CD4-positive, alpha-beta T cell (primary cell): ENCODE measurements around the gene MAL. TPM values are rescaled to one million over a fixed set of nuclear protein-coding genes. Genes with fewer than 3 reads are reported as not detected.

Experiments
- ATAC-seq: fragments of 200-7000 bp; cut with Tn5 transposase; one replicate; pipeline ENCODE4 v1.10.0; 2022; ENCODE audit warnings: mild to moderate bottlenecking; ENCODE audit not compliant: poor library complexity
- CTCF ChIA-PET: fragments of 350-600 bp; sonication (Branson Sonifier 250); formaldehyde crosslinking; loops from one replicate; lab custom pipeline; 2021; ENCODE audit warnings: antibody characterized with exemption, inconsistent platforms; lab: Charles Lee
- POLR2A ChIA-PET: fragments of 350-600 bp; sonication (Branson Sonifier 250); formaldehyde crosslinking; loops from one replicate; lab custom pipeline; 2021; ENCODE audit warnings: antibody characterized with exemption, inconsistent platforms; lab: Charles Lee
- DNase-seq, 14 experiments: peaks; one replicate each; pipeline ENCODE4 v3.0.0-alpha.2; 2013 to 2020; ENCODE audit warnings: mixed read lengths in 2 of 14
- H3K27ac ChIP-seq, 2 donors: one replicate each; pipeline versions ENCODE4 v1.5.1 to v1.7.0; 2013; ENCODE audit warnings: low read length in 2 of 2, low read depth in 1 of 2, mild to moderate bottlenecking in 1 of 2
- H3K27me3 ChIP-seq, 2 experiments: 1 replicate in 1 of 2; 2 replicates in 1 of 2; pipeline versions ENCODE4 v1.6.1 to v1.7.0; 2013; ENCODE audit warnings: low read length in 2 of 2, control low read depth in 1 of 2, mild to moderate bottlenecking in 1 of 2, moderate library complexity in 1 of 2; ENCODE audit not compliant: insufficient read depth in 2 of 2, control insufficient read depth in 1 of 2
- H3K36me3 ChIP-seq: one replicate; pipeline ENCODE4 v1.6.1; 2013; ENCODE audit warnings: low read length, control low read depth; ENCODE audit not compliant: insufficient read depth
- H3K4me1 ChIP-seq: one replicate; pipeline ENCODE4 v1.6.1; 2013; ENCODE audit warnings: low read length, control low read depth; ENCODE audit not compliant: insufficient read depth
- H3K4me3 ChIP-seq: one replicate; pipeline ENCODE4 v1.5.1; 2013; ENCODE audit warnings: mild to moderate bottlenecking, low read length, moderate library complexity
- H3K9me3 ChIP-seq, 2 experiments: 1 replicate in 1 of 2; 2 replicates in 1 of 2; pipeline versions ENCODE4 v1.6.1 to v1.7.0; 2013; ENCODE audit warnings: low read length in 2 of 2, mild to moderate bottlenecking in 2 of 2, control low read depth in 1 of 2, moderate library complexity in 1 of 2; ENCODE audit not compliant: control insufficient read depth in 1 of 2, insufficient read depth in 1 of 2
- H3K27ac Mint-ChIP-seq: one replicate; pipeline ENCODE4 v1.8.0; 2020; ENCODE audit warnings: mixed read lengths
- H3K27me3 Mint-ChIP-seq: one replicate; pipeline ENCODE4 v1.8.0; 2021; ENCODE audit warnings: mixed read lengths
- H3K36me3 Mint-ChIP-seq: one replicate; pipeline ENCODE4 v1.8.0; 2021; ENCODE audit warnings: low read depth, mixed read lengths
- H3K4me1 Mint-ChIP-seq: one replicate; pipeline ENCODE4 v1.8.0; 2021; ENCODE audit warnings: low read depth, mixed read lengths
- H3K4me3 Mint-ChIP-seq: one replicate; pipeline ENCODE4 v1.8.0; 2020; ENCODE audit warnings: mild to moderate bottlenecking, mixed read lengths
- H3K9me3 Mint-ChIP-seq: one replicate; pipeline ENCODE4 v1.8.0; 2020; ENCODE audit warnings: mixed read lengths
- intact Hi-C, 2 experiments: fragments of 100-400 bp; cut with DNase I in 1 of 2; cut with micrococcal nuclease in 1 of 2; formaldehyde crosslinking; loops; one replicate each; pipeline versions ENCODE4 v1.15.1 to v1.9.0; 2023 to 2025; cut with DNase I, micrococcal nuclease
- total RNA-seq, 174 experiments: library from RNA in 2 of 174; stranded (reverse) in 2 of 174; gene quantifications; one replicate each; pipeline ENCODE4 v1.2.3 and lab custom pipeline; 2021 to 2026
- TF ChIP-seq, protein P1 (sequence below): fragments of 200-600 bp; IDR thresholded peaks from one replicate; pipeline ENCODE4 v1.8.0; 2022; ENCODE audit warnings: antibody characterized with exemption, mild to moderate bottlenecking

Gene MAL
- total RNA-seq, 2 experiments from 2014 or later: 101 to 102 TPM

DNA sequence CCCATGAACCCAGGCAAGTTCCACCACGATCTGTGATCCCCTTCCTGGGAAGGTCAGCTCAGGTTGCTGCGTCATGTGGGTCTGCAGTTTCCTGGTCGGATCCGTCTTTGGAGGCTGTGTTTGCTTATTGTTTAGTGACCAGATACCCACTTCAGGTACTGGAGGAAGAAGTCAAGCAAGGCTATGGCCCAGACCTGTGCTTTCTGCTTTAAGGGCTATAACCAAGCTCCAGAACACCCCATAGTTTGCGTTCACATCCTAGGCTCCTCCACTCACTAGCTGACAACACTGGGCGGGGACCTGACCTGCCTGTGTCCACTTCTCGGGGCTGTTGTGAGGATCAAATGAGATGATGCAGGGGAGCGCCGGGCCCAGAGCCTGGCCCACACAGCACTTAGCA lies 44.0 kb downstream of the MAL start:
- H3K36me3 ChIP-seq: no peaks in the 10 kb centered on the region
- no peak overlapping the region for H3K27ac ChIP-seq
- Mint-ChIP-seq H3K27ac (no peak overlapping the region), H3K4me3 (no peak overlapping the region), H3K4me1 (peaks cover 31% of the 10 kb centered on the region), H3K27me3 (no peaks in the 10 kb centered on the region), H3K9me3 (no peaks in the 10 kb centered on the region), H3K36me3 (no peaks in the 10 kb centered on the region)
- no peak for DNase-seq
- CTCF ChIA-PET: no interaction called here
- intact Hi-C loops: no loop called here
- no peak overlapping the region for H3K4me3 ChIP-seq
- TF ChIP-seq, protein P1, sequence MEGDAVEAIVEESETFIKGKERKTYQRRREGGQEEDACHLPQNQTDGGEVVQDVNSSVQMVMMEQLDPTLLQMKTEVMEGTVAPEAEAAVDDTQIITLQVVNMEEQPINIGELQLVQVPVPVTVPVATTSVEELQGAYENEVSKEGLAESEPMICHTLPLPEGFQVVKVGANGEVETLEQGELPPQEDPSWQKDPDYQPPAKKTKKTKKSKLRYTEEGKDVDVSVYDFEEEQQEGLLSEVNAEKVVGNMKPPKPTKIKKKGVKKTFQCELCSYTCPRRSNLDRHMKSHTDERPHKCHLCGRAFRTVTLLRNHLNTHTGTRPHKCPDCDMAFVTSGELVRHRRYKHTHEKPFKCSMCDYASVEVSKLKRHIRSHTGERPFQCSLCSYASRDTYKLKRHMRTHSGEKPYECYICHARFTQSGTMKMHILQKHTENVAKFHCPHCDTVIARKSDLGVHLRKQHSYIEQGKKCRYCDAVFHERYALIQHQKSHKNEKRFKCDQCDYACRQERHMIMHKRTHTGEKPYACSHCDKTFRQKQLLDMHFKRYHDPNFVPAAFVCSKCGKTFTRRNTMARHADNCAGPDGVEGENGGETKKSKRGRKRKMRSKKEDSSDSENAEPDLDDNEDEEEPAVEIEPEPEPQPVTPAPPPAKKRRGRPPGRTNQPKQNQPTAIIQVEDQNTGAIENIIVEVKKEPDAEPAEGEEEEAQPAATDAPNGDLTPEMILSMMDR: no peak
- POLR2A ChIA-PET: interaction anchor here (0.6 to 1.6 kb wide), 5 partner anchors 13 to 47 kb away, joined by 3 to 4 read pairs (median 3); partner anchors contain the start of gene MAL
- peaks cover 27% of the 10 kb centered on the region for H3K4me1 ChIP-seq
- no peaks in the 10 kb centered on the region for H3K9me3 ChIP-seq
- no peak for ATAC-seq
- no peaks in the 10 kb centered on the region for H3K27me3 ChIP-seq

DNA sequence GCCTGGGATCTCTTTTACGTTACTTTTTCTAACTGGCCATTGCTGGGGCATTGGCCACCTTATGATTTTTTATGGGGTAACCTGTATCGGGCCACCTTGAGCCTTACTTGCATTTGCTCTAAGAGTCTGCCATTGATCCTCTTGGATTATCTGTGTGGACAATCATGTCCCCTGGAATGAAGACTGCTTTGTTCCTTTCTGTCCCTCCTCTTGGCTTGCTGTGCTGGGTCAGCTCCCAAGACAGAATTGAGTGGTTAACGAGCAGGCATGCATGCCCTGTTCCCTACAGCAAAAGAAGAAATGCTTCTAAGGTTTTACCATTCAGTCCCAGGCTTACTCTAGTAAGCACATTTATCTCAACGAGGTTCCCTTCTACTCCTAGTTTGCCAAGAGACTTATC lies 46.3 kb downstream of the MAL start:
- ATAC-seq: no peak
- no peaks in the 10 kb centered on the region for H3K27me3 Mint-ChIP-seq
- intact Hi-C loops: no loop called here
- no peak for DNase-seq
- H3K27ac Mint-ChIP-seq: peak overlapping the region; percentile 82
- H3K4me1 Mint-ChIP-seq: peaks cover 55% of the 10 kb centered on the region
- H3K27me3 ChIP-seq: no peaks in the 10 kb centered on the region
- POLR2A ChIA-PET: interaction anchor here (6.7 to 10.3 kb wide), 2 partner anchors 14 to 48 kb away, joined by 295 to 749 read pairs; partner anchors contain the start of gene MAL
- TF ChIP-seq, protein P1: no peak
- no peaks in the 10 kb centered on the region for H3K9me3 Mint-ChIP-seq
- H3K4me1 ChIP-seq: peaks cover 51% of the 10 kb centered on the region
- H3K4me3 ChIP-seq: no peak overlapping the region
- CTCF ChIA-PET: interaction anchor here (0.8 to 1.0 kb wide), 2 partner anchors 8 to 47 kb away, joined by 3 to 5 read pairs; partner anchors contain the start of gene MAL
- H3K9me3 ChIP-seq: no peaks in the 10 kb centered on the region
- H3K36me3 ChIP-seq: no peaks in the 10 kb centered on the region
- no peak overlapping the region for H3K4me3 Mint-ChIP-seq
- no peak overlapping the region for H3K27ac ChIP-seq
- H3K36me3 Mint-ChIP-seq: no peaks in the 10 kb centered on the region

DNA sequence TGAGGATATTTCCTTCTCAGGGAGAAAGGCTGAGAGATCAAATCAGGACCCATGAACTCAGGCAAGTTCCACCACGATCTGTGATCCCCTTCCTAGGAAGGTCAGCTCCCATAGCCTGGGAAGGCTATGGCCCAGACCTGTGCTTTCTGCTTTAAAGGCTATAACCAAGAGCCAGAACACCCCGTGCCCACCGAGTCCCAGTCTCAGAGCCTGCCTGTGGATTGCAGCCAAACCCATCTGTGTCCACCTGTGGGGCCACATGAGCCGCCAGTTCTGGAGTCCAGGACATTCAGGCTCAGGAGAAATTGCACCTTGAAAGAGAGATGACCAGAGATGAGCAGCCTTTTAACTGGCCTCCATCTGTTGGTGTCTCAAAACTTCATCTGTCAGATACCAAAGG lies 46.9 kb downstream of the MAL start:
- Mint-ChIP-seq H3K36me3 (no peaks in the 10 kb centered on the region), H3K4me1 (peaks cover 60% of the 10 kb centered on the region), H3K27me3 (no peaks in the 10 kb centered on the region), H3K4me3 (peak overlapping the region; percentile 28), H3K9me3 (no peaks in the 10 kb centered on the region), H3K27ac (peak overlapping the region; percentile 82)
- no peak for DNase-seq
- intact Hi-C loops: no loop called here
- H3K4me3 ChIP-seq: no peak overlapping the region
- TF ChIP-seq, protein P1: no peak
- no peak overlapping the region for H3K27ac ChIP-seq
- ChIA-PET POLR2A (interaction anchor here (6.7 to 10.3 kb wide), 2 partner anchors 14 to 48 kb away, joined by 295 to 749 read pairs; partner anchors contain the start of gene MAL), CTCF (interaction anchor here (1.0 kb wide), 1 partner anchor 10 kb away, joined by 4 read pairs; no protein-coding TSS in a partner anchor)
- H3K4me1 ChIP-seq: peaks cover 56% of the 10 kb centered on the region
- no peaks in the 10 kb centered on the region for H3K9me3 ChIP-seq
- H3K27me3 ChIP-seq: no peaks in the 10 kb centered on the region
- ATAC-seq: no peak
- H3K36me3 ChIP-seq: no peaks in the 10 kb centered on the region
